Gastroesophageal sphincter (tissue), 4 donors: Measurements from ENCODE around the gene RAF1. TPM values are rescaled to one million over a fixed set of nuclear protein-coding genes. Genes with fewer than 3 reads are reported as not detected.

Experiments
- ATAC-seq: fragments of 150-250 bp; one replicate; pipeline ENCODE4 v1.9.1; 2016; ENCODE audit warnings: mild to moderate bottlenecking, moderate library complexity
- H3K27ac ChIP-seq, 4 donors: fragments of 200-600 bp; sonication (generic) in 3 of 4; 1 replicate in 3 of 4; 2 replicates in 1 of 4; pipeline ENCODE4 v1.5.1; 2016 to 2019
- H3K27me3 ChIP-seq: fragments of 200-600 bp; sonication (generic); one replicate; pipeline ENCODE4 v1.5.1; 2019
- H3K36me3 ChIP-seq, 2 donors: fragments of 200-600 bp; sonication (generic); one replicate each; pipeline ENCODE4 v1.5.1; 2019; ENCODE audit warnings: control low read depth in 1 of 2
- H3K4me1 ChIP-seq, 3 donors: fragments of 200-600 bp; sonication (generic); 1 replicate in 2 of 3; 2 replicates in 1 of 3; pipeline ENCODE4 v1.5.1; 2016 to 2019; ENCODE audit warnings: control low read depth in 2 of 3
- H3K4me3 ChIP-seq, 2 donors: fragments of 200-600 bp; sonication (generic); one replicate each; pipeline ENCODE4 v1.5.1; 2019; ENCODE audit warnings: mild to moderate bottlenecking in 1 of 2, moderate library complexity in 1 of 2
- H3K9me3 ChIP-seq, 3 donors: fragments of 200-600 bp; sonication (generic); one replicate each; pipeline ENCODE4 v1.5.1; 2017 to 2019; ENCODE audit warnings: control low read depth in 2 of 3
- CTCF ChIP-seq, 4 experiments: fragments of 200-600 bp in 2 of 4; fragments of 450-650 bp in 2 of 4; sonication (generic) in 1 of 4; IDR thresholded peaks; one replicate each; pipeline ENCODE4 v1.5.1; 2017 to 2019; ENCODE audit warnings: antibody characterized with exemption in 4 of 4, mild to moderate bottlenecking in 2 of 4, moderate library complexity in 2 of 4
- EP300 ChIP-seq: sonication (generic); formaldehyde crosslinking; IDR thresholded peaks from one replicate; pipeline ENCODE4 v1.6.1; 2017; ENCODE audit warnings: antibody characterized with exemption, mild to moderate bottlenecking
- POLR2A ChIP-seq, 2 donors: fragments of 450-650 bp; IDR thresholded peaks; one replicate each; pipeline ENCODE4 v1.6.1; 2017; ENCODE audit warnings: antibody characterized with exemption in 2 of 2, mild to moderate bottlenecking in 2 of 2, moderate library complexity in 1 of 2
- POLR2AphosphoS5 ChIP-seq: sonication (generic); formaldehyde crosslinking; IDR thresholded peaks from one replicate; pipeline ENCODE4 v1.6.1; 2017; ENCODE audit warnings: antibody characterized with exemption
- WGBS, 2 donors: methylation state at CpG; one replicate each; pipeline ENCODE4 v1.1.5; 2018; ENCODE audit warnings: low coverage in 1 of 2; 5-methylcytosine and 5-hydroxymethylcytosine counted together
- total RNA-seq, 4 donors: library from RNA; depleted of rRNA; stranded (reverse); fragments of >200 nt; gene quantifications; one replicate each; pipeline ENCODE4 v1.1.0, GENCODE V29; 2016

Gene RAF1
- total RNA-seq: 100 to 1,000 TPM; 115 to 146 (median 130) TPM

- ATAC-seq: peak; percentile 98
These were observed at the start of gene RAF1 for GRCh38 chr3:12663936-12664908. TSS of gene RAF1 (minus strand) at chr3:12664117. CDS start at chr3:12618721, 45,396 bp downstream.

GRCh38 chr3:12710062-12710461, 46.1 kb upstream of the RAF1 start:
- Histone ChIP-seq H3K4me1 (no peaks in the 10 kb centered on the region), H3K4me3 (no peak overlapping the region), H3K27me3 (no peaks in the 10 kb centered on the region), H3K9me3 (no peaks in the 10 kb centered on the region), H3K36me3 (no peaks in the 10 kb centered on the region), H3K27ac (no peak overlapping the region)
- no peak for ATAC-seq
- WGBS, 2 donors: 67 to 78% methylated on average over 1 to 3 of the region's 4 CpGs
- TF ChIP-seq EP300 (no peak), CTCF (IDR thresholded peaks at IDR 0.05) (no peak), POLR2A (IDR thresholded peaks at IDR 0.05) (no peak), POLR2AphosphoS5 (no peak)

More at GRCh38 chr3:12663936-12664908, at the start of gene RAF1:
- peak; percentile 91 for TF ChIP-seq POLR2AphosphoS5
- TF ChIP-seq CTCF (IDR thresholded peaks at IDR 0.05): no peak
- peak; percentile 61 to 83 for TF ChIP-seq POLR2A (IDR thresholded peaks at IDR 0.05)
- WGBS, 2 donors: 1 to 3% methylated on average over 12 to 13 of the region's 62 CpGs
- no peaks in the 10 kb centered on the region for H3K36me3 ChIP-seq
- H3K27me3 ChIP-seq: no peaks in the 10 kb centered on the region
- no peaks in the 10 kb centered on the region for H3K9me3 ChIP-seq
- H3K4me3 ChIP-seq: peak within 1 kb of the TSS; percentile 83 to 88
- peaks cover 0 to 42% (median 19%) of the 10 kb centered on the region in 3 donors for H3K4me1 ChIP-seq
- H3K27ac ChIP-seq: peak within 1 kb of the TSS; percentile 93 to 100 (median 99)

GRCh38 chr3:12709334-12709733, 45.4 kb upstream of the RAF1 start:
- ATAC-seq: no peak
- TF ChIP-seq CTCF (IDR thresholded peaks at IDR 0.05) (no peak), EP300 (no peak), POLR2A (IDR thresholded peaks at IDR 0.05) (no peak), POLR2AphosphoS5 (no peak)
- no peaks in the 10 kb centered on the region for H3K4me1 ChIP-seq
- H3K27me3 ChIP-seq: no peaks in the 10 kb centered on the region
- H3K36me3 ChIP-seq: no peaks in the 10 kb centered on the region
- H3K27ac ChIP-seq: no peak overlapping the region
- H3K4me3 ChIP-seq: no peak overlapping the region
- WGBS, 2 donors: 83 to 100% methylated on average over 2 to 3 of the region's 3 CpGs
- no peaks in the 10 kb centered on the region for H3K9me3 ChIP-seq

- Histone ChIP-seq H3K36me3 (no peaks in the 10 kb centered on the region), H3K9me3 (no peaks in the 10 kb centered on the region), H3K27ac (no peak overlapping the region), H3K27me3 (no peaks in the 10 kb centered on the region), H3K4me1 (no peaks in the 10 kb centered on the region), H3K4me3 (no peak overlapping the region)
- WGBS, 2 donors: 39 to 46% methylated on average over 5 to 6 of the region's 6 CpGs
- peak; percentile 39 for ATAC-seq
- TF ChIP-seq CTCF (IDR thresholded peaks at IDR 0.05) (peak in 1 of 4 experiments; percentile 26), POLR2A (IDR thresholded peaks at IDR 0.05) (no peak)
These were observed 44.8 kb upstream of the RAF1 start for GRCh38 chr3:12708584-12709192.
